GM19023 (cell line): ENCODE results near the gene HHATL.

Source experiments
- ATAC-seq: cut with Tn5 transposase; IDR thresholded peaks from one replicate; pipeline ENCODE4 v1.9.1; 2021; ENCODE audit warnings: mild to moderate bottlenecking, moderate library complexity; ENCODE audit not compliant: unreplicated experiment

HHATL gene

GRCh38 chr3:42655331-42655888, 47.2 kb downstream of the HHATL start:
- ATAC-seq: no peak

DNA sequence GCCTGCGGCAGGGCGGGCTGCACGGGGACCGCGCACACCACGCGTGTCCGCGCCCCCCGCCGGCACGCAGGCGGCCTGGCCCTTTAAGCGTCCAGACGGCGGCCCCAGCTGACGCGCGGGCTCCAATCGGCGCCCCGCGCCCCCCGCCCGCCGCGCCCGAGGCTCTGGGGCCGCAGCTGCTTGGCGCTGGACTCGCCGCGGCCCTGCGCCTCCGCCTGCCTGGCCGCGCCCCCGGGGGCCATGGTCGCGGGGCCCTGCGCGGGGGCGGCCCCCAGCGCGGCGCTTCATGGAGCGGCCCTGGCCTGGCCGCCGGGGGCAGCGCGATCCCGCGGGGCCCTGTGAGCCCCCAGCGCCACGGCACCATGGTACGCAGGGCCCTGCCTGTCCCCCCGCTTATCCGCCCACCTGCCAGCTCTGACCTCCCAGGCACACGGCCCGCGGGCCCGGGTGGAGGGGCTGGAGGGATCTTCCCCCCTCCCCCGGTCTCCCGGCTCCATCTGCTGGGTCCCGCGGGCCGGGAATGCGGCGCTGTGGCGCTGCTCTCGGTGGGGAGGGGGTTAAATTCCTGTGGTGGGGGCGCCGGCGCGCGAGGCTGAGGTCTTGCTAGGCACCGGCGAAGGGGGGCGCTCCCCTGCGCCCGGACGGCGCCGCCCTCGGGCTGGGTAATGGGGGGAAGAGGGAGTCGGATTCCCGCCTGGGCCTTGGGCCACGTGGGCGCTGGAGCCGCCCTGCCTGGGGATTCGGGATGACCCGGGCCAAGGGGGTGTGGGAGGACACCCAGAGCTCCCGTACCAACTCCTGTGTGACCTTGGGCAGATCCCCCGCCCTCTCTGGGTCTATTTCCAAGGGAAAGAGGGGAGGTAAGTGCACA, 48.0 kb downstream of the HHATL start:
- no peak for ATAC-seq

DNA sequence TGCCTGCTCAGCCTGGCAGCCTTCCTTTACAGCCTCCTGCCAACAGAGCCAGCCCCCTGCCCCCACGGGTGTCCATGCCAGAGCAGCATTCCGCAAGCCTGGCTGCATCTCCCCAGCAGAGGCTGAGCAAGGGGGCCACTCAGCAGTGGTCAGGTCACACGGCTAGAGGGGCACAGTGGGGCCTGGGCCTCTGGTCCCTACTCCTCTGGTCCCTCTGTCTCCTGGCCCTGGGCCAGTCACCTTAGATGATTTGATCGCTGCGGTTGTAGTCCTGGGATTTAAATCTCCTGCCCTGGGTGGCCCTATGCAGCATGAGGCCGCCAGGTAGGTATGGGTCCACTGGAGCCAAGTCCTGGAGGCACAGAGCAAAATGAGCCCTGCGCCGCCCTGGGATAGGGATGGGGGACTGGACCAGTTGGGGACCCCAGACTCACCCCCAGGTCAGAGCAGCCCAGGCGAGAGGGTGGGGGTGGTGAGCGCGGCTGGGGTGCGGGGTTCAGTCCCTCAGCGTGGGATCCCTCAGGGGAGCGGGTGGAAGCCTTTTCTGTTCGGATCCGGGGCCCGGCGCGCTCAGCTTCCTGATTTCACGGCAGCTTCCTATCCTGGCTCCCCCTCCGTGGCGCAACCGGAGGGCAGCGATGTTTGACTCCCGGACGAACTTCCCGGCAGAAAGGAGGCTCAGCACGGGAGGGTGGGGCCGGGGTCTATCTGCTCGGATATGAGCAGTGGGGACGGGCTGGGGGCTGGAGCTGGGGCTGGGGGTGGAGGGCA, 48.9 kb downstream of the HHATL start, which contains the start of gene ZBTB47:
ZBTB47 (plus strand) TSS at position 138 of the 771 bp plus-strand sequence. CDS start 4,659 bp downstream, outside the sequence.
- ATAC-seq: no peak

DNA sequence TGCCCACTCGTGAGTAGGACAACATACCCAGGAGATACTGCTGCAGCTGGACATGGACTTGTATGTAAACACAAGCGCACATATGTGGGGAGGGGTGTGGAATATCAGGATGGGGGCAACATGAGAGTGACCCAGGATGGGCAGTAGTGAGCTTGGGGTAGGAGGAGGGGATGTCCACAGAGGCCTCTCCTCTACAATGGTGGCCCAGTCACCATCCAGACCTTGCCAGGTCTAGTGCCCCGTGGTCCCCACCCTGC, 49.4 kb downstream of the HHATL start:
- ATAC-seq: no peak

GRCh38 chr3:42652611-42653302, 49.8 kb downstream of the HHATL start:
- peak; percentile 49 for ATAC-seq

DNA sequence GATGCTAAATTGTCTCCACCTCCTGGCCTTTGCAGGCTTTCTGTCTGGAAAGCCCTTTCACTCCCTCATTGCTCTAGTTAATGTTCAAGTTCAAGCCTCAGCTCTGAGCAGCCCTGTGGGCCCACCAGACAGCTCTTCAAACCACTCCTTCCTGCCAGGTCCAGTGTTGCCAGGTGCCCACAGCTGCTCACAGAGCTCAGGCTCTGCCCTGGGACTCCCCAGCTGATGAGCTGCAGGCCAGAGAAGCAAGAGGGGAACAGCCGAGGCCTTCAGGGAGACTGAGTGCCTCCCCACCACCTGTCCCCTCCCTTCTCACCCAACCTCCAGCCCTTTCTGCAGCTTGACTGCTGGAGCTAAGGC, 50.4 kb downstream of the HHATL start:
- peak; percentile 27 for ATAC-seq

GRCh38 chr3:42651248-42652091, 51.1 kb downstream of the HHATL start:
- no peak for ATAC-seq

DNA sequence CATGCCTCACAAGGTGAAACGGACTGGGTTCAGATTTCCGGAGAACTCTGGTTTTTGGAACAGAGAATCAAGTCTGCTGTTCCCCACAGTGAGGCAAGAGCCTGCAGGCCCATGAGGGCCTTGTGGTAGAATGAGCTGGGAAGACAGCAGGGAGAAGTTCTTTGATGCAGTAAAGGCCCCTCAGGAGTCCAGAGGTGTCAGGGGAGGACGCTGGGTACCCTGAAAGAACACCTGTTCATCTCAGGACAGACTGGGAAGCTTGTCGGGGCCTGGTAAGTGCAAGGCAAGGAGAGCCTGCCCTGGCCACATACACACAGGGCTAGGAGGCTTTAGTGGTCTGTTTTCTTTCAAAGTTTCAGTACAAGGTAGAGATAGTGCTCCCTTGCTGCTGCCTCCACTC, 52.8 kb downstream of the HHATL start:
- no peak for ATAC-seq

DNA sequence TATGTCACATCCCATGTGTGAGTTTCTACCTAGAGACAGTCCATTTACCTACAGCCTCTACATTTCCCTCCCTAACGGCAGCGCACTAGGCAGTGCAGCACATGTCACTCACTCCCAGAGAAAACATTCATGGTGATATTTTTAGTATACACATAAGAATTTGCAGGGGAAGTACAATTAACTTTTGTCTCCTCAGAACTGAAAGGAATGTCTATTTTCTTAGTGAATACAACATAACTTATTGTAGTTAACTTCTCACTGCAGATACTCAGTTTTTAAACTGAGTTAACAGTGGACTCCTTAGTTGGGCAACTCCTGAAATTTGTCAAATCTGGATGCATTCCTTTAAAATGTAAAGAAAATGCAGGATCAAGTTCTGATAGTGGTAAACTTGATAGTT, 53.6 kb downstream of the HHATL start:
- ATAC-seq: no peak

DNA sequence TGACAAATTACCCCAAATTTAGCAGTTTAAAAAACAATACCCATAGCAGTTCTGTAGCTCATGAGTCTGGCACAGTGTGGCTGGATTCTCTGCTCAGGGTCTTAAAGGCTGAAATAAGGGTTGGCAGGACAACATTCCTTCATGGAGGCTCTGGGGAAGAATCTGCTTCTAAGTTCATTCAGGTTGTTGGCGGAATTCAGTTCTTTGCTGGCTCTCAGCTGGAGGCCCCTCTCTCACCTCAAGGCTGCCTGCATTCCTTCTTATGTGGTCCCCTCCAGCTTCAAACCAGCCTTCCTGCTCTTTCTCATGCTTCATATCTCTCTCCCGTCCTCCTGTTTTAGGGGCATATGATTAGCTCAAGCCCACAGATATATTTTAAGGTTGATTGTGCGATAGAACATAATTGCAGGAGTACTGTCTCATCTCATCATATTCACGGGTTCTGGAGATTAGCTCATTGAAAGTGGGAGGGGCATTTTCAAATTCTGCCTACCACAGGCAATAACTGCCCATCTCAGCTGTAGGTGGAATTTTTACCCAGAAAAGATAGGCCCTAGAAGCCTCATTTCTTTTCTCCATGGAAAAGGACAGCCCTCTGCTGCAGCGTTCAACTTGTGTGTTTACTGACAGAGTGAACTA, 54.7 kb downstream of the HHATL start:
- ATAC-seq: no peak
